ENCODE results near the gene KRT83.
"Not testable (repeated sequence)": the region's sequence is repeated elsewhere in the genome, so short reads cannot be mapped to it uniquely, and the experiment has no call there.

Gene KRT83

DNA sequence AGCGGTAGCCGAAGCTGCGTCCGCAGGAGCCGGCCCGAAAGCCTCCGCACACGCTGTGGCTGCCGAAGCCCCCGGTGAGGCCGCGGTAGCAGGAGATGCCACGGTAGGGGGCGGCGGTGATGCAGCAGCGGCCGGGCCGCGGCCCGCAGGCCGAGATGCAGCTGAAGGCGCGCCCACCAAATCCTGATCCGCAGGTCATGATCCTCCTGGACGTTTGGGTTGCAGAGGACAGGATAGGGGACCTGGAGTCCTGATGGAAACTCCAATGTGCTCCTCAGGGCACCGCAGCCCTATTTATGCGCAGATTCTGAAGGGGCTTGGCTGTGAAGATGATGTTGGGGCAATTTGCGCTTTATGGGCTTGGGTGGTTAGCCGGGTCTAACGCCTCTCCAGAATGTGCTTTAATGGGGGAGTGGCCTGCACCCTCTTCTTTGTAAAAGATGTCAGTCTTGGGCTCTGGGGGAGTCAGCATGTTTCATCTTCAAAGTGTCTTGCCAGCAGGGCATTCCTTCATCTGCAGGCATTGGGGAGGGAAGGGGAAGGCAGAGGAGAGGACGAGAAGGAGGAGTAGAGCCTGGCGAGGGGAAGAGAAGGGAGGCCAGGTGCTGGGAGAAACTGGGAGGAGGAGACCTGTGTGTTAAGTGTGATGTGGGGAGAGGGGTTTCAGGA lies 29.8 kb downstream of the KRT83 start, which contains the start of gene KRT81:
Gene KRT81, minus strand, starts transcription at position 268 of the 669 bp plus-strand sequence. Its CDS starts 69 bp downstream, at position 199.
- TF ChIP-seq, protein P1, sequence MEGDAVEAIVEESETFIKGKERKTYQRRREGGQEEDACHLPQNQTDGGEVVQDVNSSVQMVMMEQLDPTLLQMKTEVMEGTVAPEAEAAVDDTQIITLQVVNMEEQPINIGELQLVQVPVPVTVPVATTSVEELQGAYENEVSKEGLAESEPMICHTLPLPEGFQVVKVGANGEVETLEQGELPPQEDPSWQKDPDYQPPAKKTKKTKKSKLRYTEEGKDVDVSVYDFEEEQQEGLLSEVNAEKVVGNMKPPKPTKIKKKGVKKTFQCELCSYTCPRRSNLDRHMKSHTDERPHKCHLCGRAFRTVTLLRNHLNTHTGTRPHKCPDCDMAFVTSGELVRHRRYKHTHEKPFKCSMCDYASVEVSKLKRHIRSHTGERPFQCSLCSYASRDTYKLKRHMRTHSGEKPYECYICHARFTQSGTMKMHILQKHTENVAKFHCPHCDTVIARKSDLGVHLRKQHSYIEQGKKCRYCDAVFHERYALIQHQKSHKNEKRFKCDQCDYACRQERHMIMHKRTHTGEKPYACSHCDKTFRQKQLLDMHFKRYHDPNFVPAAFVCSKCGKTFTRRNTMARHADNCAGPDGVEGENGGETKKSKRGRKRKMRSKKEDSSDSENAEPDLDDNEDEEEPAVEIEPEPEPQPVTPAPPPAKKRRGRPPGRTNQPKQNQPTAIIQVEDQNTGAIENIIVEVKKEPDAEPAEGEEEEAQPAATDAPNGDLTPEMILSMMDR (IDR thresholded peaks at IDR 0.05; ENCODE audit: control insufficient read depth, insufficient read depth, low read depth, low read length, missing control alignments), result no peak
- no peak for DNase-seq (ENCODE audit: low read depth)
- H3K4me3 ChIP-seq (ENCODE audit: control insufficient read depth, low read depth, low read length), result no peak within 1 kb of the TSS

DNA sequence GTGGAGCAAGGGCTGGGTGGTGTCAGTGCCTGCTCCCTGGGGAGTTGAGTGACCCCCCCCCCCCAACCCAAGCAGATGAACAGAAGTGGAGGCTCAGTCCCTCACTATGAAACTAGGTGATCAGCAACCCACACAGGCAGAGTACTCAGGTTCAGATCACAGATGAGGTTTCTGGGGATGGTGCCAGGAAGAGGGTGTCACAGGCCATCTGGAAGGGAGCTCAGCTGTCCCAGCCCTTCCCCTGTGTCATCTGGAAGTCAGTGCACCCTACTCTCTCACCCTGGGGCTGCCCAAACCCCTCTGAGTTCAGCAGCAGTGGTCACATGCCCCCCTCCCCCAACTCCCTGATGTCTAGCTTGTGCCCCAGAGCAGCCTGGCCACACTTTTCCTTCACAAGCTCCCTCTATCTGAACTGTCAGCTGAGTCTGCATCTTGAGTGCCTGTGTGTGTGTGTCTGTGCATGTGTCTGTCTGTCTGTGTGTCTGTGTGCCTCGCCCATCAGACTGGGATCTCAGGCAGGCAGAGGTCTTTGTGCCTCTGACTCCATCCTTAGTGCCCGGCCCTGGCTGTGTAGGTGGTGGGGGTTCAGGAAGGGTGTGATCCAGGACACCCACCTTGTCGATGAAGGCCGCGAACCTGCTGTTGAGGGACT lies 30.6 kb downstream of the KRT83 start:
- DNase-seq (ENCODE audit: low read depth); H3K4me3 ChIP-seq (ENCODE audit: control insufficient read depth, low read depth, low read length): not testable (repeated sequence)

DNA sequence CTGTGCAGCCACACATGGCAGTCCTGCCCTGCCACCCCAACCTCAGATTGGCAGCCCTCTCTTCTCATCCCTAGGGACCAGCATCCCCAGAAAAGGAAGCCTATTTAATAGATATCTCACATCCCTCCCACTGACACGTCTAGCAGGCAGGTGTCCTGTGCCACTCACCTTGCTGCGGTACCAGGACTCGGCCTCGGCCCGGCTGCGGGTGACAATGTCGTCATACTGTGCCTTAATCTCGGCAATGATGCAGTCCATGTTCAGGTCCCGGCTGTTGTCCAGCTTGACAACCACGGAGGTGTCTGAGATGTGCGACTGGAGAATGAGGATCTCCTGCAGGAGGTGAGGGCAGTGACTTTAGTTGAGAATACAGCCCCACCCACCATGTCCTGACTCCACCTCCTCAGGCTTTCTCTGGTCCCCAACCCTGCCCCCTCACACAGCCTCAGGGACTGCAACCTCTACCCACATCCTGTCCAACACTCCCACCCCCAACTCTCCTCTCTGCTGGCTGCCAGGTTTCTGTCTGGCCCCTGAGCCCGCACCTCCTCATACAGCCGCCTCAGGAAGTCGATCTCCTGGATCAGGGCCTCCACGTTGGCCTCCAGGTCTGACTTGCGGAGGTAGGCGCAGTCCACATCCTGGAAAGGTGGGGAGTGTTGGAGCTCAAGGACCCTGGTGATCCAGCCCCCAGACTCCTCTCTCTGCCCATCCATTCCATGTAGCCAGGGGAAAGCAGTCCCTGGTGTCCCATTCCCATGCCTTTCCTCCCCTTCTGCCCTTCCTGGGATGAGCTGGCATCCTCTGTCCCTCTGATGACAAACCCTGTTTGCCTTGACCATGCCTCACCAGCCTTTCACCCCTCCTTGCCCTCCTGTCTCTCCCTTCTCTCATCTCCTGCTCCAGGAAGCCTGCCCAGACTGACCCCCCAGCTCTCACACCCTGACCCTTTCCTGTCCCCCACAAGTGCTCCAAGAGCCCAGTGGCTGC lies 33.1 kb downstream of the KRT83 start:
- not testable (repeated sequence) for DNase-seq (ENCODE audit: low read depth); H3K4me3 ChIP-seq (ENCODE audit: control insufficient read depth, low read depth, low read length)

DNA sequence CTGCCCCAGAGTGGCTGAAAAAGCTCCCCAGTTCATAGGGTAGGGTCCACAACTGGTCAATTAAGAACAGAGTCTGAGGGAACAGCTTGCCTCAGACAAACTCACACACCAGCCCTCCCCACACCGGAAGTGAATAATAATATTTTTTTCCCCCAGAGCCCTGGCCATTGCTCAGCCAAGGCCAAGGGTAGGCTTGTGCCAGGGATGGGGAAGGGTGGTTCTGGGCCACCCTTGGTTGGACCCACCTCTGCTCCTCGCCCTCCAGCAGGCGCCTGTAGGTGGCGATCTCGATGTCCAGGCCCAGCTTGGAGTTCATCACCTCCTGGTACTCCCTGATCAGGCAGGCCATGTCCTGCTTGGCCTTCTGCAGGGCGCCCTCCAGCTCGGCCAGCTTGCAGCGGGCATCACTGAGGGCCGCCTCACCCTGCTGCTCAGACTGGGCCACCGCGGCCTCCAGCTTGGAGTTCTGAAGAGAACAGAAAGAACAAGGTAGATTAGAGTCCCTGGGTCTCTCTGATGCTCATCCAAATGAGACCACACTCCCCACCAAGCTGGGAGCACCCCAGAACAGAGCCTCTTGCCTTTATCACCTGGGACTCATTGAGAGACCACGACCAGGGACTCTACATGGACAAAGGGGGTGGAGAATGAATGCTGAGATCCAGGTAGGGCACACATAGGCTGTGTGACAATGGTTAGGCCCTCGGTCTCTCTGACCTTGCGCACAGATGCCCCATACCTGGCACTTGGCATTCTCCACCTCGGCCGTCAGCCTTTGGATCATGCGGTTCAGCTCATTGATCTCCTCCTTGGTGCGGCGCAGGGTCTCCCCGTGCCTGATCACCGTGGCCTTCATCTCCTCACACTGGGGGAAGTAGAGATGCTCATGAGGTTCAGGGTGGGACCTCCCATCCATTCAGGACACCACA lies 34.1 kb downstream of the KRT83 start:
- DNase-seq (ENCODE audit: low read depth); H3K4me3 ChIP-seq (ENCODE audit: control insufficient read depth, low read depth, low read length): not testable (repeated sequence)

DNA sequence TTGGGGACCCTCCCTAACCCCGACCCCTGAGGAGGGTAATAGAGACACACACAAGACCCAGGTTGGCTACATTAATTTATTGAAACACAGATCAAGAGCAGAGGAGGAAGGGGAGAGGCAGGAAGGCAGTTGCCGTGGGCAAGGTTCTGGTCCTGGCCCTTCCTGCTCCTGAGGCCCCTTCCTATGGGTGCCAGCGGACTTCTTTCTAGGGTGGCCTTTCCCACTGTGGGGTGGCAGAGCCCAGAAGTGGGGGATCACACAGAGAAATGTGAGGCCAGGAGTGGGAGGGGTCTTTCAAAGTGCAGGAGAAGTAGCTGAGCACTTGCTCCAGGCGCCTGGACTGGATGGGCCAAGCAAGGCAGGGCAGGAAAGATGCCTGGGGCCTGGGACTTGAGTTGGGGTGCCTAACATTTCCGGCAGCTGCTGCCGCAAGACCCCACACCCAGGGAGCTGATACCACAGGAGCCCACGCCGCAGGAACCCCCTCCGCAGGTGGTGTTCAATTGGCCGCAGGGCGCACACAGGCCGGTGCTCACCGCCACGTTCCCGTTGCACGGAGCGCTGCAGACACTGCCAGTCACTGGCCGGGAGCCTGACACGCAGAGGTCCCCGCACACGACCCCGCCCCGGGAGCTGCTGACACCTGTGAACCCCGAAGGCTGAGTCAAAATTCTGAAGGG lies 35.2 kb downstream of the KRT83 start:
- DNase-seq (ENCODE audit: low read depth), result no peak
- TF ChIP-seq, protein P1 (IDR thresholded peaks at IDR 0.05; ENCODE audit: control insufficient read depth, insufficient read depth, low read depth, low read length, missing control alignments), result no peak
- no peak overlapping the region for H3K4me3 ChIP-seq (ENCODE audit: control insufficient read depth, low read depth, low read length)

DNA sequence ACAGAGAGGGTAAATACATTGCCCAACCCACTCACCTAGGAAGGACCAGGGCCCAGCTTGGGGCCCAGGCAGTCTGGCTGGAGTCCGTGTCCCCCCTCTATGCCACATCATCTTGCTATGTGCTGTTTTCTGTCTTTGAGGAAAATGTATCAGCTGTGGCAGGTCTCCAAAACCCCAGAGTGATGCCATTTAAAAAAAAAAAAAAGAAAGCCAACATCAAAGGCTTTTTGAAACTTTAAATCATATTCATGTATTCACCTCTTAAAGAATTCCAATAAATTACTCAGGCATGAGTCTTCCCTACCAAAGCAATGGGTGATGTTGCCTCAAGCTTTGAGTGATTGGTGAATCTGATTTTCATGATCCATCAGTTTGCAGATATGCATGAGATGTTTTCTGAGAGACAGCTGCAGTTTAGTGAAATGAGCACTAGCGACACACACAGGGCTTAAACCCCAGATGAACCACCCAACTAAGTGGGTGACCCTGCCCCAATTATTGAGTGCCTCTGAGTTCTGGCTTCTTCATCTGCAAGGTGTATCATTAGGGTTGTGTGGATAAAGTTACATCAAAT lies 35.9 kb downstream of the KRT83 start:
- H3K4me3 ChIP-seq (ENCODE audit: control insufficient read depth, low read depth, low read length), result no peak overlapping the region

More for the DNA sequence above, 35.9 kb downstream of the KRT83 start:
- TF ChIP-seq, protein P1 (IDR thresholded peaks at IDR 0.05; ENCODE audit: control insufficient read depth, insufficient read depth, low read depth, low read length, missing control alignments), result no peak
- DNase-seq (ENCODE audit: low read depth), result peak; percentile 60
